ENCODE data around the gene GLYATL1. TPM values are rescaled to one million over a fixed set of nuclear protein-coding genes. Genes with fewer than 3 reads are reported as not detected.

The GLYATL1 gene
- total and polyA plus RNA-seq, 2 of the 8 experiments (the other 6 are each of a cell fraction or from before 2014, with no cell fraction given) = 8.6 to 10.7 TPM

GRCh38 chr11:58905011-58905720 is 34.1 kb upstream of the GLYATL1 start:
- H2BK120ac ChIP-seq (replicated peaks; ENCODE audit: low read depth, low read length) = no peak overlapping the region
- FAIRE-seq = no peak
- no peaks in the 10 kb centered on the region for H3K36me3 ChIP-seq (ENCODE audit: control insufficient read depth in 2 of 4, insufficient read depth in 4 of 4, low read length in 3 of 4)
- H2BK15ac ChIP-seq (ENCODE audit: low read length) = peak overlapping the region; percentile 73; the same call in 1 of the 2 replicates
- 0 out of 4 replicates have a peak, but pooled peaks cover 0 to 7% of the 10 kb centered on the region in 2 experiments for H3K79me2 ChIP-seq (ENCODE audit: control insufficient read depth in 1 of 2, insufficient read depth in 2 of 2, low read length in 2 of 2)
- H3K23ac ChIP-seq (ENCODE audit: insufficient read length) = no peak overlapping the region
- H3K23me2 ChIP-seq (ENCODE audit: low read depth, low read length) = peaks cover 10% of the 10 kb centered on the region
- no peak overlapping the region for H2BK20ac ChIP-seq (ENCODE audit: low read length)
- POLR2A ChIA-PET (ENCODE audit: partially characterized antibody) = interaction anchor here (0.9 to 2.2 kb wide), 7 partner anchors 18 to 251 kb away, joined by 3 to 18 read pairs (median 4); partner anchors contain the start of gene FAM111A
- H2AFZ ChIP-seq (ENCODE audit: low read length) = peak overlapping the region; percentile 97
- H3K4me3 ChIP-seq (ENCODE audit: extremely low read depth in 1 of 4, insufficient read depth in 2 of 4, low read depth in 3 of 4, low read length in 4 of 4) = peak overlapping the region; percentile 75 to 93 (median 76)
- peak overlapping the region; percentile 84 to 86 for H3K4me2 ChIP-seq (ENCODE audit: insufficient read depth in 1 of 2, low read depth in 2 of 2, low read length in 2 of 2)
- H3K56ac ChIP-seq (replicated peaks; ENCODE audit: insufficient read length, low read depth, low read length) = no peak overlapping the region
- H3K27ac ChIP-seq (ENCODE audit: low read depth, low read length) = no peak overlapping the region
- peak overlapping the region; percentile 97; the same call in 1 of the 2 replicates for H3K18ac ChIP-seq (ENCODE audit: extremely low read depth, low read length)
- H3K4ac ChIP-seq (replicated peaks; ENCODE audit: insufficient read length, low read depth, low read length) = peak overlapping the region; percentile 13
- peak overlapping the region; percentile 78; the same call in 1 of the 2 replicates for H2BK12ac ChIP-seq (ENCODE audit: low read depth, low read length)
- H4K91ac ChIP-seq (replicated peaks; ENCODE audit: insufficient read length, low read length) = peak overlapping the region; percentile 37
- H2AK5ac ChIP-seq (ENCODE audit: low read depth, low read length) = no peak overlapping the region
- peak in 1 of 2 experiments; percentile 80 for DNase-seq (ENCODE audit: low read depth in 1 of 2, low spot score in 2 of 2)
- peak overlapping the region; percentile 37 for H4K5ac ChIP-seq (ENCODE audit: insufficient read length, low read depth, low read length)
- H3K9me3 ChIP-seq (ENCODE audit: insufficient read depth in 2 of 2, low read depth in 1 of 2, low read length in 1 of 2) = no peaks in the 10 kb centered on the region
- peak overlapping the region; percentile 93; the same call in 1 of the 2 replicates for H4K8ac ChIP-seq (ENCODE audit: extremely low read depth, insufficient read depth, low read length)
- CTCF ChIA-PET (ENCODE audit: partially characterized antibody) = interaction anchor here (1.0 to 7.4 kb wide), 11 partner anchors 11 to 380 kb away, joined by 3 to 96 read pairs (median 7); no protein-coding TSS in a partner anchor
- no peaks in the 10 kb centered on the region for H4K20me1 ChIP-seq (replicated peaks in 1 of 2; ENCODE audit: control insufficient read depth in 1 of 2, insufficient read depth in 2 of 2, low read length in 2 of 2)
- no peak overlapping the region for H3K14ac ChIP-seq (ENCODE audit: insufficient read length)
- H3K27me3 ChIP-seq (replicated peaks in 1 of 4; ENCODE audit: control insufficient read depth in 3 of 4, extremely low read depth in 1 of 4, insufficient read depth in 3 of 4, low read length in 3 of 4) = peaks cover 4 to 12% (median 10%) of the 10 kb centered on the region in 4 experiments; a peak in 6 of 7 replicates
- H3K9ac ChIP-seq (replicated peaks in 1 of 4; ENCODE audit: extremely low read depth in 1 of 4, low read depth in 3 of 4, low read length in 3 of 4) = peak overlapping the region; percentile 41 to 74 (median 70)
- no peaks in the 10 kb centered on the region for H3K79me1 ChIP-seq (ENCODE audit: low read depth, low read length)
- H2BK5ac ChIP-seq (ENCODE audit: low read depth, low read length) = peak overlapping the region; percentile 26; the same call in 1 of the 2 replicates
- 4% methylated on average over 40 of the region's 41 CpGs; no CpG with 5 or more reads in 1 of the 2 experiments for WGBS, 2 experiments (ENCODE audit: extremely low coverage in 1 of 2, insufficient coverage in 1 of 2, insufficient read length in 1 of 2, insufficient replicate concordance in 2 of 2, low coverage in 1 of 2, low lambda C conversion rate in 2 of 2, missing lambda C conversion rate in 1 of 2)
- H3K4me1 ChIP-seq (replicated peaks in 1 of 4; ENCODE audit: control insufficient read depth in 3 of 4, insufficient read depth in 4 of 4, low read length in 3 of 4) = peaks cover 0 to 5% (median 2%) of the 10 kb centered on the region in 4 experiments; a peak in 4 of 7 replicates
- TF ChIP-seq SRF (IDR thresholded peaks at IDR 0.05; ENCODE audit: low read depth, low read length) (no peak), YY1 (IDR thresholded peaks at IDR 0.05; ENCODE audit: low read depth, low read length) (peak; percentile 69; the same call in 1 of the 2 replicates), E2F6 (IDR thresholded peaks at IDR 0.05) (peak; percentile 59; the same call in 1 of the 2 replicates), SIN3A (conservative IDR thresholded peaks at IDR 0.05 in 1 of 2, IDR thresholded peaks at IDR 0.05 in 1 of 2; ENCODE audit: low read depth in 1 of 2, low read length in 2 of 2) (0 out of 4 replicates have a peak, but pooled peaks of 1 of the 2 experiments have one; percentile 9), ATF3 (IDR thresholded peaks at IDR 0.05; ENCODE audit: insufficient read depth, low read depth, low read length) (no peak), POLR2AphosphoS5 (IDR thresholded peaks at IDR 0.05; ENCODE audit: low read depth, low read length) (peak; percentile 34; the same call in 1 of the 2 replicates), MAX (IDR thresholded peaks at IDR 0.05) (peak; percentile 63), RXRA (IDR thresholded peaks at IDR 0.05; ENCODE audit: insufficient read depth, low read depth, low read length) (no peak), MAFK (IDR thresholded peaks at IDR 0.05; ENCODE audit: low read depth, low read length) (no peak)
